SK-MEL-5 (cell line): ENCODE measurements around the gene CDH4. TPM values are rescaled to one million over a fixed set of nuclear protein-coding genes. Genes with fewer than 3 reads are reported as not detected.
"Not testable (repeated sequence)": the region's sequence is repeated elsewhere in the genome, so short reads cannot be mapped to it uniquely, and the experiment has no call there.

Experiments used
- DNase-seq: peaks from one replicate; pipeline ENCODE4 v3.0.0-alpha.2; 2016; ENCODE audit warnings: low read depth, low spot score
- in situ Hi-C: cut with HindIII; loops from 2 replicates; pipeline ENCODE4 v1.10.0; 2016; ENCODE audit warnings: low sequenced_read_pairs, high pct_unique_total_duplicates, low pct_unique_long_range_greater_than_20kb
- total RNA-seq: library from RNA; depleted of rRNA; stranded (reverse); fragments of >200 nt; shearing (Covaris generic); gene quantifications from 2 replicates; pipeline ENCODE4 v1.2.3, GENCODE V29; 2014

Gene CDH4
- total RNA-seq, 1 experiment from 2014 or later: not detected

GRCh38 chr20:61461461-61461860 is 209.4 kb downstream of the CDH4 start:
- DNase-seq: no peak
- in situ Hi-C loops: no loop called here

- DNase-seq: no peak
- in situ Hi-C loops: no loop called here
Measured at GRCh38 chr20:61464307-61465303, 212.5 kb downstream of the CDH4 start.

GRCh38 chr20:61475729-61476128 is 223.7 kb downstream of the CDH4 start:
- in situ Hi-C loops: no loop called here
- DNase-seq: no peak

GRCh38 chr20:61476956-61477355 is 224.9 kb downstream of the CDH4 start:
- DNase-seq: no peak
- in situ Hi-C loops: no loop called here

GRCh38 chr20:61477451-61477861 is 225.4 kb downstream of the CDH4 start:
- peak; percentile 10 for DNase-seq

GRCh38 chr20:61478094-61478493 is 226.0 kb downstream of the CDH4 start:
- in situ Hi-C loops: no loop called here
- no peak for DNase-seq

More at GRCh38 chr20:61477451-61477861, 225.4 kb downstream of the CDH4 start:
- in situ Hi-C loops: no loop called here

GRCh38 chr20:61478611-61479305 is 226.7 kb downstream of the CDH4 start:
- no peak for DNase-seq
- in situ Hi-C loops: no loop called here

GRCh38 chr20:61479433-61479832 is 227.4 kb downstream of the CDH4 start:
- in situ Hi-C loops, DNase-seq: not testable (repeated sequence)

GRCh38 chr20:61480158-61480825 is 228.2 kb downstream of the CDH4 start:
- in situ Hi-C loops: no loop called here
- DNase-seq: no peak

- DNase-seq: peak; percentile 18
- in situ Hi-C loops: no loop called here
Measured at GRCh38 chr20:61482056-61482887, 230.2 kb downstream of the CDH4 start.

GRCh38 chr20:61482901-61483300 is 230.8 kb downstream of the CDH4 start:
- no peak for DNase-seq
- in situ Hi-C loops: no loop called here

GRCh38 chr20:61483336-61484067 is 231.4 kb downstream of the CDH4 start:
- DNase-seq: no peak
- in situ Hi-C loops: no loop called here

GRCh38 chr20:61486198-61486597 is 234.1 kb downstream of the CDH4 start:
- in situ Hi-C loops: no loop called here
- no peak for DNase-seq

- in situ Hi-C loops: no loop called here
Measured at GRCh38 chr20:61487346-61487996, 235.4 kb downstream of the CDH4 start.

GRCh38 chr20:61487997-61488371 is 235.9 kb downstream of the CDH4 start:
- in situ Hi-C loops: no loop called here
- peak; percentile 7 for DNase-seq

More at GRCh38 chr20:61487346-61487996, 235.4 kb downstream of the CDH4 start:
- no peak for DNase-seq

- DNase-seq: no peak
- in situ Hi-C loops: no loop called here
Measured at GRCh38 chr20:61490721-61491120, 238.7 kb downstream of the CDH4 start.
